NCI-H2171 (cell line): ENCODE data around the gene KRTCAP2.

Experiments
- DNase-seq: peaks from one replicate; lab custom pipeline; 2025; lab: John Stamatoyannopoulos, UW

Gene KRTCAP2

DNA sequence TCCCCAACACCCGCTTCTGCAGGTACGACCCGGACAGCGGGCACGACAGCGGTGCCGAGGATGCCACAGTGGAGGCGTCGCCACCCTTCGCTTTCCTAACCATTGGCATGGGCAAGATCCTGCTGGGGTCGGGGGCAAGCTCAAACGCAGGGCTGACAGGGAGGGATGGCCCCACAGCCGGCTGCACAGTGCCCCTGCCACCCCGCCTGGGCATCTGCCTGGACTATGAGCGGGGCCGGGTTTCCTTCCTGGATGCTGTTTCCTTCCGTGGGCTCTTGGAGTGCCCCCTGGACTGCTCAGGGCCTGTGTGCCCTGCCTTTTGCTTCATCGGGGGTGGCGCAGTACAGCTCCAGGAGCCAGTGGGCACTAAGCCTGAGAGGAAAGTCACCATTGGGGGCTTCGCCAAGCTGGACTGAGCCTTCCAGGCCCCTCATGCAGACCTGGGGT, 10.7 kb upstream of the KRTCAP2 start:
- DNase-seq: no peak

DNA sequence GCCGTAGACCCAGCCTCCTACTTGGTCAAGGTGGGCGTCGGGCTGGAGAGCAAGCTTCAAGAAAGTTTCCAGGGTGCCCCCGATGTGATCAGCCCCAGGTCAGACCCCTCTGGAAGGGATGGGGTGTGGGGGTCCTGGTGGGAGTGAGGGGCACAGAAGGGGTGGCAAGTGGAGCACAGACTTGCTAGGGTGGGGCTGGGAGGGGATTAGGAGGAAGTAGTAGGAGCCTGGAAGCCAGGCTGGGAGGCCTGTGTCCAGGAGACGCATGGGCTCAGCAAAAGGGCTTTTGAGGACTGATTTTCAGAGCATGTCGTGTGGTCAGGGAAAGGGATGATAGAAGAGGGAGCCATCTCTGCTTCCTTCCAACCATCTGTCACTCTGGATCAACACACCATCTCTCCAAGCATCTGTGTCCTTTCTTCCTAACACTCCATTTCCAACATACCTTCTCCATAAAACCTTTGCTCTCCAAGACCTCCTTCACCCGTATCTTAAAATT, 9.0 kb upstream of the KRTCAP2 start:
- DNase-seq: no peak

DNA sequence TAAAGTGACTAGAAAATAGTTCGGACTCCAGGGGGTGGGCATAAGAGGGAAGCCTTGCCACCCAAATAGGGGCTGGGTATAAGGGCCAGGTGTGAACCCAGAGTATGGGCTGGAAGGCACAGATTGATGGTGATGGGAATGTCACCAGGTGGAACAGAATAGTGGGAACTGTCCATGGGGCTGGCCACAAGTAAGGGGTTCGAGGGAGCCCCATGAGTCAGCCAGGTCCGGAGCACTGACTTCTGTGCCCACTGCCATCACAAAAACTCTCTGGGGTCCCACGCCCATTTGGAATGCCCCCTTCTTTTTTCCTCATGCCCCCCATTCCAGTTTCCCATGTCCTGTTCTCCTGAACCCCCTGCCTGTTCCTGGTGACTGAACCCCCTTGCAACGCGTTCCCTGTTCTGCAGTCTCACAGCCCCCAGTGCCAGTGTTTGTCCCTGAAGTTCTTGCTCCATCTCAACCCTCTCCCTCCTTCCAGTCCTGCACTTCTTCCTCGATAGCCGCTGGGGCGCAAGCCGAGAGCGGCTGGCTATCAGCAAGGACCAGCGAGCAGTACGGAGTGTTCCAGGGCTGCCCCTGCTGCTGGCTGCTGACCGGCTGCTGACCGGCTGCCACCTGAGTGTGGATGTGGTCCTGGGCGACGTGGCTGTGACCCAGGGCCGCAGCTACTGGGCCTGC, 8.4 kb upstream of the KRTCAP2 start:
- DNase-seq: no peak

DNA sequence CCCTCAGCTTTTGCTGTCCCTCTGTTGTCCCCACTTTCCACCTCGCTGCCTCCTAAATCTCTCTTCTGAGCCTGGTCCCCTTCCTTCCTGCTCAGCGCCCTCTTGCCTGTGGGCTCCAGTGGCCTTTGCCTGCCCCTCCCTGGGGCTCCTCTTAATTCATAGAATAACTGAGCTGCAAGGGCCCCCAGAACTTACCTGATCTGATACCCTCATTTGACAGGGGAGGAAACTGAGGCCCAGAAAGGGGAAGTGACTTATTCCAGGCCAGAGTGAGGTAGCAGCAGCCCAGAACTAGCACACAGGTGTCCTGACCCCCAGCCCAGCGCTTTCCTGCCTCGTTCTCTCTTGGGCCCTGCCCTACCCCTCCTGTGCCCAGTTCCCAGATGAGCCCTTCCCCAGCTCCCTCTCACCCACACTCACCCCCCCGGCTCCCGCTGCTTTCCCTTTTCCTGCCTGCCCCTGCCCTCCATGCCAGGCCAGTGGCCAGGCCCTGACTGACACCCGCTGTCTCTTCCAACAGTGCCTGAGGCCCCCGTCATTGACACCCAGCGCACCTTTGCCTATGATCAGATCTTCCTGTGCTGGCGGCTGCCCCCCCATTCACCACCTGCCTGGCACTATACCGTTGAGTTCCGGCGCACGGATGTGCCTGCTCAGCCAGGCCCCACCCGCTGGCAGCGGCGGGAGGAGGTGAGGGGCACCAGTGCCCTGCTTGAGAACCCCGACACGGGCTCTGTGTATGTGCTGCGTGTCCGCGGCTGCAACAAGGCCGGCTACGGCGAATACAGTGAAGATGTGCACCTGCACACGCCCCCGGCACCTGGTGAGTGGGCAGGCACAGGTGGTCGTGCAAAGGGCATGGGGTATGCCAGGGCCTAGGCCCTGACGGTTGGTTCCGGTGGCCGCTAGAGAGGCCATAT, 6.3 kb upstream of the KRTCAP2 start:
- no peak for DNase-seq

DNA sequence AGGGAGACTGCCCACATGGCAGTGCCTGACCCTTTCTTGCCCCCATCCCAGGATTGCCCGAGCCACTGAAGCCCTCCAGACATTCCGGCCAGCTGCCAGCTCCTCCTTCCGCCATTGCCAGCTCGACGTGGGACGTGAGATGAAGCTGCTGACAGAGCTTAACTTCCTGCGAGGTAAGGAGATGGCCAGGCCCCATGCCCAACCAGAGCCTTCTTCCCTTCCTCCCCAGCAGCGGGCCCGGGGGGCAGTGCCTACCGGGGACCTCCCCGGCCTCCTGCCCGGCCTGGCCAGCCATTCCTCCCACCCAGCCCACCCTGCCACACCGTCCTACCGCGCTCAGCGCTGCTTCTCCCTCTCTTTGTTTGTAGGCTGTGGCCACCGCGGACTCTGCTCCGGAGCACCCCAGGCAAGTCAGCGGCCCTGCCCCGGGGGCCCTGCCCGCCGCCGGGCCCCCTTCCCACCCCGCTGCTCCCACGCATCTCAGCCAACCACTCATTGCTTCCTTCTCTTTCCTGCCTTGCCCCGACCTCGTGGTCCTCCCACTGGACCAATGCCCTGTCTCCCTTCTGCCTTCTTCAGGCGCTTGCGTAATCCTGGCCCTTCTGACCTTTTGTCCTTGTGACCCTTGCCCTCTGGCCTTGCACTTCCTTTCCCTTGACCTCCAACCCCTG, 5.5 kb upstream of the KRTCAP2 start:
- DNase-seq: no peak

DNA sequence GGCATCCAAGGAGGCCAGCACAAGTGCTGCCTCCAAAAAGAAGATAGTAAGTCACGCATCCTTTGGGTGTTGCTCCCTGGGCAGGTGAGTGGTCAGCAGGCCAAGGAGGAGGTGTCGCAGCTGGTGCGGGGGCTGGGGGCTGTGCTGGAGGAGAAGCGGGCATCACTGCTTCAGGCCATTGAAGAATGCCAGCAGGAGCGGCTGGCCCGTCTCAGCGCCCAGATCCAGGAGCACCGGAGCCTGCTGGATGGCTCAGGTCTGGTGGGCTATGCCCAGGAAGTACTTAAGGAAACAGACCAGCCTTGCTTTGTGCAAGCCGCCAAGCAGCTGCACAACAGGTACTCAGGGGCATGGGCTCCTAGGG, 4.8 kb upstream of the KRTCAP2 start:
- DNase-seq: no peak

DNA sequence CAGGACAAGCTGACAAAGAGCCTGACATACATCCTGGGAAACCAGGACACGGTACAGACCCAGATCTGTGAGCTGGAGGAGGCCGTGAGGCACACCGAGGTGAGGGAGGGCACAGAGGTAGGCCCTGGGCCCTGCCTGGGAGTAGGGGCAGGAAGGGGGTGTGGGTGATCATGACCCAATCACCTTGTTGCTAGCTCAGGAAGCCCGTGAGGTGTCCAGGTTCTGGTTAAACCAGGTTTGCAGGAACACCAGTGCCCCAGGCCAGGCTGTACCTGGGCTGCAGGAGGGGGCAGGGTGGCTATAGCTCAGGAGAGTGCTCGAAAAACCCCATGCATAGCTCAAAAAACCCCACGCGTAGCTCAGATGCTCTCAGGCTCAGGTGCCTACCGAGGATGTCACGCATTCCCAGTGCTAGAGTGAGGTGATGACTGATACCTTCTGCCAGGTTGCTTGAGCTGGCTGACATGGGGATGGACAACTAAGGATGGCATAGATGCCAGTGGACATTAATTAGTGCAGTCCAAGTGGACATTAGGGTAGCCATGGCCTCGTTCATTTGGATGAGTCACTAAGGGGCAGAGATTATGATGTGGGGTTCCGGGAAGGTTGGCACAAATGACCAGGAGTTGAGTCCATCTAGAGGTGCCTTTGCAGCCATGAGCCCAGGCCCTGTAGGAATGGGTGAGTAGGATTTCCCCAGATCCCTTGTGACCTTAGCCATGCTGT, 4.3 kb upstream of the KRTCAP2 start:
- DNase-seq: no peak

DNA sequence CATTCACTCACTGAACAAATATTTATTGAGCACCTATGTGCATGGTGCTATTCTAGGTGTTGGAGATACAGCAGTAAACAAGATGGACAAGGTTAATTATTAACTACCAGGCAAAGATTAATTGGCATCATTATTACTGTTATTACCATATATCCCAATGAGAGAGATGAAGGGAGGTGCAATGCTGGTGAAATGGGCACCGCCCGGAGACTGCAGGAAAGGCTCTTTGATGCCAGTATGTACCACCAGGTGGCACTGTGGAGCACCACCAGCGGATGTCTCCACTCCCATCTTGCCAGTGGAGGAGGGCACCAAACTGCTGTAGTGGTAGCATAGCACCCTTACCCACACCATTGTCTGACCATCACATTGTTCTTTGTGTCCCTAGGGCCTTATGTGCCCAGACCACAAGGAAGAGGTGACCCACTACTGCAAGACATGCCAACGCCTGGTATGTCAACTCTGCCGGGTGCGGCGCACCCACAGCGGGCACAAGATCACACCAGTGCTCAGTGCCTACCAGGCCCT, 3.5 kb upstream of the KRTCAP2 start:
- peak; percentile 40 for DNase-seq

DNA sequence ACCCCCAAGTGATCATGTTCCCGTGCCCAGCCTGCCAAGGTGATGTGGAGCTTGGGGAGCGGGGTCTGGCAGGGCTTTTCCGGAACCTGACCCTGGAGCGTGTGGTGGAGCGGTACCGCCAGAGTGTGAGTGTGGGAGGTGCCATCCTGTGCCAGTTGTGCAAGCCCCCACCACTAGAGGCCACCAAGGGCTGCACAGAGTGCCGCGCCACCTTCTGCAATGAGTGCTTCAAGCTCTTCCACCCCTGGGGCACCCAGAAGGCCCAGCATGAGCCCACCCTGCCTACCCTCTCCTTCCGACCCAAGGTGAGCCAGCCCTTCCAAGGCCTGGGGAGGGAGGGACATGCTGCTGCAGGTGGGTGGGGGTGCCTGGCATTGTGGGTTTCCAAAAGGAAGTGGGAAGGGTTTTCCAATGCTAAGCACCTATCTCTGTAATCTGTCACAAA, 2.8 kb upstream of the KRTCAP2 start:
- DNase-seq: no peak

DNA sequence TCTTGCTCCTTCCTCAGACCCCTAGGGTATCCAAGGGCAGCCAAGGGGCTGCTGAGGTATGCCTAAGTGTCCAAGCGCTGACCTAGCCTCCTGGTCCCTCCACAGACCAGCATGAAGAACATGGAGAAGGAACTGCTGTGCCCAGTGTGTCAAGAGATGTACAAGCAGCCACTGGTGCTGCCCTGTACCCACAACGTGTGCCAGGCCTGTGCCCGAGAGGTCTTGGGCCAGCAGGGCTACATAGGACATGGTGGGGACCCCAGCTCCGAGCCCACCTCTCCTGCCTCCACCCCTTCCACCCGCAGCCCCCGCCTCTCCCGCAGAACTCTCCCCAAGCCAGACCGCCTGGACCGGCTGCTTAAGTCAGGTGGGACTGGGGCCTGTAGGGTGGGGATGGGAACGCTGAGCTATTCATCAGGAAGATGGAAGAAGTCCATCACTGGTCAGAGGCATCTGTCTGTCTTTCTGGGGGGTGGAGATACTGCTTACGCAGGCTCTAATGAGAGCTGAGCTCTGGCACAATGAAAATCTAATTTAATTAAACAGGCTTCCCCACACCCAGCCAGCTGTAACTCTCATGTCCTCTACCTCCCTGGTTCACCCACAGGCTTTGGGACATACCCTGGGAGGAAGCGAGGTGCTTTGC, 2.3 kb upstream of the KRTCAP2 start:
- no peak for DNase-seq

DNA sequence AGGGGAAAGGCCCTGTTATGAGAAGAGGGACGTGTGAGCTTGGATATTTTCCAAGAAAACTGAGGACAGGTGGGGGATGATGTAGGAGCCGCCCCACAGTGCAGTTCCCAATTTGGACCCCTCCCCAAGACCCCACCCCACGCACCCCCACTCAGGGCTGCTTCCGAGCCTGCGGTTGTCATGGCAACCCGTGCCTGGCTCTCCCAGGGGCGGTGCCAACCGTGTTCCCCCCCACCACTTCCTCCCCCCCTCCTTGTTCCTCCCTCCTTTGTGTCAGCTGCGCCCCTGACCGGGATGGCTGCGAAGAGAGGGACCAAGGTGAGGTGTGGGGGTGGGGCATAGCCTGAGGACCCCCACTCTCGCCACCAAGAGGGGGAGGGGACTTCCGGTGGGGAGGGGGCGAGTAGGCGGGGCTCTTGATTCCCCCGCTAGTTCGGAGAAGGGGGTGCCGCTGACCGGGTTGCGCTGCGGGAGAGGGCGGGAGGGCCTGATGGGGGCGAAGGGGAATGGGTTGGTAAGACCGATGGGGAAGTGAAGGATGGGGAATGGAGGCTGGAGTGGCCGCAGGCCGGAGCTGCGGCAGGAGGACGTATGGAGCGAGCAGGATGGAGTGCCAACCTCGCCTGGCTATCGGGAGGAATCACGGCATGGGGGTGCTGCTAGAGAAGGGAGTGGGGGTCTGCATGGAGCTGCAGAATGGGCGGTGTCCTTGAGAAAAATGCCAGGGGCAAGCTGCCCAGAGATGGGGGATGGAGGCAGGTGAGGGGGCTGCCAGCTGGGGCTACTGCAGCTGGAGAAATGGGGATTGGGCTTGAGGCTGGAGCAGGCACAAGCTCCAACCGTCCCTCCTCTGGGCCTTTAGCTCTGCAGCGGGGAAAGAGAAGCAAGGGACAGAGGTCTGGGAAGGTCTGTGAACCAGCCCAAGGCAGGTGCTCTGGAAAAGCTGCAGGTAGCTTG, 1.5 kb upstream of the KRTCAP2 start:
- DNase-seq: peak; percentile 54

DNA sequence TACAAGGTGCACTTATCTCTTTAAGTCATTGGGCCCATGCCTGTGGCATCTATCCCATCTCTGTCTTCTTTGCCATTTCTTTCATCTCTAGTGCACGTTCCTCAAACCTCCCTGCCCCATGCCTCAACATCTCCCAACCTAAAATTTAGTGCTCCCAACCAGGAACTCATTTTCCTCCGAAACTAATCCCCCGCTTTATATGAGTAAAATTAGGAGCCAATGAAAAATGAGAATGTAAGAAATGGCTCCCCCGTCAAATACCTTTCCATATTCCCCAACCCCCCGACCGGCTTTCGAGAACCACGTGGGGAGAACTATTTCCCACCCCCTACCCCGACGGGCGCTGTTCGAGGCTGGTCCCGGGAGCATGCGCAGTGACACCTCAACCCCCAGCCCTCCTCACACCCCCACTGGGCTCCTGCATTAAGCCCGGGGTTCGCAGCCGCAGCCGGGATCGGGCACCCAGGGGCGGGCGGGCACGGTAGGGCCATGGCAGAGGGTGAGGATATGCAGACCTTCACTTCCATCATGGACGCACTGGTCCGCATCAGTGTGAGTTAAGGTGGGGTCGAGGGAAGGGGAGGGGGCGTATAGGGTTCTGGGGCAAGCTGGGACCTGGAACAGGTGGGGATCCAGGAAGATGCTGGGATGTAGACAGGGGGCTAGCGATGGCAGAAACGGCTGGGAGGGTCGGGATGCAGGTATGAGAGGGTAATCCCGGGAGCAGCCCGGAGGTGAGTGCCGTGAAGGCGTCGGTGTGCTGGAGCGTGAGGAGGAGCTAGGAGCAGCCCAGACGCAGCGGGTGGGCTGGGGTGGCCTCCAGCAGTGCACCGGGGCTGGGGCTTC, 597 bp upstream of the KRTCAP2 start, which contains the start of gene TRIM46:
Gene TRIM46, plus strand, starts transcription at position 372 of the 846 bp plus-strand sequence. Its CDS starts 118 bp downstream, at position 490.
- DNase-seq: peak; percentile 85

DNA sequence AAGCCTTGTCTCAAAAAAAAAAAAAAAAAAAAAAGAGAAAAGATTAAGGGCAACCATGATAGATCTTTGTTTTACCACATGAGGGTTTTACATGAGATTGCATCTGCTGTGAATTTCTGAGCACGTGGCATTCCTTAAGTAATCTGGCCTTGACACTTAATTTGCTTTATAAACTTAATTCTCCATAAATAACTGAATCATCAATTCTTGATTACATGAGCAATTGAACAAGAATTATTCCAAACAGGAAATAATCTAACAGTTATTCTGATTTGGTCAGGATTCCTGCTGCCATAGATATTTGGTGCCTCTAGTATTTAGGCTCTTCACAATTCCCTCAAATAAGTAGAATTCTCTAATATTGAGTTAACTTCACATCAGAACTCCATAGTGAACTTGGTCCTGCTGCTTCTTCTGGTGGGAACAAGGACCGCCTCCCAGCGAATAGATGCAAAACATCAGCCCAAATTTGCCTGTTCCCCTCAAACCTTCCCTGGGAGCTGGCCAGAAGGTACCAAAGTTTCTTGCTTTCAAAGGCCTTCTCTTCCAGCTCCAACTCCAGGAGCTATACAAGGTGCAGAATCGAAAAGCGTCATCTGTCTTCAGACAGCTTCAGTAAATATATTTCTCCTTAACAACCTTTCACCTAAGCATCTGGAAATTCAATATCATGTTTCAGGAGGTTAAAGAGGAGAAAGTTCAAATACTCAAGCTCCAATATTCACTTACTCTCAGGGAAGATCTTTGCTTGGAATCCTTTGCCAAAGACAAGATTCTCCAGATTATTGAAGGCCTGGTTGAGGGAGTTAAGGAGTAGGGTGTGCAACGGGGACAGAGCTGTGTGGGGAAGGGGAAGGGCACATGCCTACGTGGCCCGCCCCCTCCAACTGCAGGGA, 1.0 kb downstream of the KRTCAP2 start:
- no peak for DNase-seq

DNA sequence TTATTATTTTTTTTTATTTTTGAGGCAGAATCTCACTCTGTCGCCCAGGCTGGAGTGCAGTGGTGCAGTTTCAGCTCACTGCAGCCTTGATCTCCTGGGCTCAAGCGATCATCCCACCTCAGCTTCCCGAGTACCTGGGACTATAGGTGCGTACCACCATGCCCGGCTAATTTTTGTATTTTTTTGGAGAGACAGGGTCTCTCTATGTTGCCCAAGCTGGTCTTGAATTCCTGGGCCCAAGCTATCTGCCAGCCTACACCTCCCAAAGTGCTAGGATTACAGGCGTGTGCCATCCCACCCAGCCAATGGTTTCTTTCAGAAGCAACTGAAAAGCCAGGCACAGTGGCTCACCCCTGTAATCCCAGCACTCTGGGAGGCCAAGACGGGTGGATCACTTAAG, 2.3 kb downstream of the KRTCAP2 start:
- no peak for DNase-seq

DNA sequence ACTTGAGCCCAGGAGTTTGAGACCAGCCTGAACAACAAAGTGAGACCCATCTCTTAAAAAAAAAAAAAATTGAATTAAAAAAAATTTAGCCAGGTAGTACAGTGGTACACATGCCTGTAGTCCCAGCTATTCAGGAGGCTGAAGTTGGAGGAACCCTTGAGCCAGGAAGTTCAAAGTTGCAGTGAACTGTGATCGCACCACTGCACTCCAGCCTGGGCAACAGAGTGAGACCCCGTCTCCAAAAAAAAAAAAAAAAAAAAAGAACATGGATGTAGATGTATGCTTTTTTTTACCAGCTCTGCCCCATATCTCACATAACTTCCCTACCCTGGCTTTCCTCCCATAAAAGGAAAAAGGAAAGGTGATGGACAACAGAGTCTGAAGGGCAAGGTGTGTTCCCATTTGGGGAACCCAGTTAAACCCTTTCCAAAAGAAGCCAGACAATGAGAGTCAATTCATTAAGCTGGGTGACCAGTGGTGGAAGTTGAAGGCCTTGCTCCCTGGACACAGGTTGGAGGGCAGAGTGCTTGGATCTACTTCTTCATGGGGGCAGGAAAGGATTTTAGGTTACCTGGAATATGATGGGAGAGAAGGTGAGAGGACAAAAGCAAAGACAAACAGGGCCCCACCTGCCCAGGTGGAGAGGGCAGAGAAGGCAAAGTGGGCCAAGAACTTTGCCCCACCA, 2.9 kb downstream of the KRTCAP2 start:
- DNase-seq: no peak

DNA sequence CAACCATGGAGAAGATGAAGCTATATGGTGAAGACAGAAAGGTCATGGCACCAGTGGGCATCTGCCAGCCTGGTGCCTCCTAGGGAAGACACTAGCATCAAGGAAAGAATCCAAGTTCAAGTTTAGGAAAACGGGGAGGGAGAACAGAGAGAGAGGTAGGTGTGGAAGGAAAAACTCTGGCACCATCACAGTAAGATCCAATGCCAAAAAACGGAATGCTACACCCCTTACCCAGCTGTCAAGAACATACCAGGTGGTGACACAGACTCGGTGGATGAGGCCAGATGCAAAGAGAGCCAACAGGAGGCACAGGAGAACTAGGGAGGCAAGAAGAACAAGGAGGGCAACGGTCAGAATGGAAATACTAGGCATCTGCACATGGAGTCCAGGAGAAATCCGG, 3.6 kb downstream of the KRTCAP2 start:
- no peak for DNase-seq
